K562 (cell line): ENCODE data around the gene MBD6. TPM values are rescaled to one million over a fixed set of nuclear protein-coding genes. Genes with fewer than 3 reads are reported as not detected.

Experiments
- microRNA counts: library from miRNA; unstranded; fragments of <30 nt; microRNA quantifications from one replicate; lab custom pipeline; 2016
- microRNA-seq: library from miRNA; unstranded; fragments of <30 nt; microRNA quantifications from one replicate; pipeline ENCODE4, GENCODE V29; 2018; ENCODE audit warnings: borderline microRNAs expressed
- polyA plus RNA-seq, 8 experiments: library from polyadenylated mRNA; depleted of rRNA in 4 of 8; stranded (reverse) in 5 of 8; unstranded in 3 of 8; fragments of >200 nt; fragmentation: Nextera tagmentation in 2 of 8; fragmentation: Illumina TruSeq in 1 of 8; extraction: Ambion mirVana in 2 of 8; extraction: Trizol in 1 of 8; gene quantifications; 2 replicates each; pipeline versions ENCODE4 v1.2.1 to v1.2.3, GENCODE V29; 2011 to 2014; ENCODE audit warnings: inconsistent platforms in 1 of 8, missing spikeins in 1 of 8
- small RNA-seq: library from RNA; depleted of rRNA; stranded (forward); fragments of <200 nt; gene quantifications from one replicate; pipeline ENCODE3, GENCODE V24; 2014
- total RNA-seq, 7 experiments: library from RNA; depleted of rRNA in 6 of 7; stranded (reverse); fragments of >200 nt in 6 of 7; fragmentation: Illumina TruSeq in 2 of 7; extraction: Trizol in 2 of 7; gene quantifications; 2 replicates each; pipeline versions ENCODE4 v1.2.1 to v1.2.3, GENCODE V29; 2011 to 2021; ENCODE audit warnings: low replicate concordance in 1 of 7

The MBD6 gene
- total and polyA plus RNA-seq, 9 of the 15 experiments (the other 6 are each of a cell fraction or from before 2014, with no cell fraction given) = 2.0 to 54.8 (median 3.8) TPM

MicroRNAs within 50 kb of the gene (microRNA counts, 767-probe panel; counts per million panel counts)
- microRNA hsa-miR-616-3p (lab: Ali Mortazavi, UCI) = 1,779 counts per million, percentile 46 among the panel's probes with 10 or more counts

Small RNAs within 50 kb of the gene (microRNA-seq; reads per million reads assigned to microRNA genes)
- gene MIR616 = 6.6 reads per million, percentile 51 among the genes with 10 or more reads in this experiment
- 0.55 reads per million for gene MIR6758

Small RNAs within 50 kb of the gene (small RNA-seq; reads per million reads assigned to genes)
- gene MIR616 = 0.37 reads per million, percentile 6 among the genes with 10 or more reads in this experiment

Other genes starting within 250 kb of the MBD6 start
Only the 7 nearest of the 21 such genes appear.
- gene INHBE, start 67.5 kb upstream of the MBD6 start, total RNA-seq (2014; rRNA removed) = 8.2 and 12.2 TPM in 2 replicates
- gene INHBE, start 67.5 kb upstream of the MBD6 start, total RNA-seq (2014; rRNA removed; fragmentation: Illumina TruSeq; extraction: Trizol) = 5.6 and 7.3 TPM in 2 replicates
- 0.94 and 1.2 TPM in 2 replicates for gene INHBE, start 67.5 kb upstream of the MBD6 start, total RNA-seq (2015; rRNA removed; fragmentation: Illumina TruSeq; extraction: Trizol)
- gene INHBE, start 67.5 kb upstream of the MBD6 start, total RNA-seq (2021) = 8.6 and 9.4 TPM in 2 replicates
- gene INHBE, start 67.5 kb upstream of the MBD6 start, polyA plus RNA-seq (2011; rRNA removed) = 1.7 and 4.7 TPM in 2 replicates
- 9.1 and 11.1 TPM in 2 replicates for gene INHBE, start 67.5 kb upstream of the MBD6 start, polyA plus RNA-seq (2014; fragmentation: Illumina TruSeq; extraction: Trizol)
- 1 to 10 TPM; 1.9 TPM for gene INHBE, start 67.5 kb upstream of the MBD6 start, polyA plus RNA-seq (2014; fragmentation: Nextera tagmentation; extraction: Ambion mirVana)
- gene INHBE, start 67.5 kb upstream of the MBD6 start, polyA plus RNA-seq (2014; rRNA removed) = 8.5 and 9.9 TPM in 2 replicates
- gene GLI1, start 63.0 kb upstream of the MBD6 start, total RNA-seq (2014; rRNA removed) = 0.33 and 0.41 TPM in 2 replicates
- gene GLI1, start 63.0 kb upstream of the MBD6 start, total RNA-seq (2014; rRNA removed; fragmentation: Illumina TruSeq; extraction: Trizol) = 0.76 and 0.80 TPM in 2 replicates
- 0.30 and 2.2 TPM in 2 replicates for gene GLI1, start 63.0 kb upstream of the MBD6 start, total RNA-seq (2015; rRNA removed; fragmentation: Illumina TruSeq; extraction: Trizol)
- 2.1 and 3.7 TPM in 2 replicates for gene GLI1, start 63.0 kb upstream of the MBD6 start, total RNA-seq (2021)
- gene GLI1, start 63.0 kb upstream of the MBD6 start, polyA plus RNA-seq (2011; rRNA removed) = 0.33 and 1.1 TPM in 2 replicates
- gene GLI1, start 63.0 kb upstream of the MBD6 start, polyA plus RNA-seq (2014; fragmentation: Illumina TruSeq; extraction: Trizol) = 0.61 and 0.80 TPM in 2 replicates
- gene GLI1, start 63.0 kb upstream of the MBD6 start, polyA plus RNA-seq (2014; fragmentation: Nextera tagmentation; extraction: Ambion mirVana) = under 1 TPM; 0.24 to 0.31 TPM
- 0.51 and 0.64 TPM in 2 replicates for gene GLI1, start 63.0 kb upstream of the MBD6 start, polyA plus RNA-seq (2014; rRNA removed)
- gene ARHGAP9, start 43.0 kb upstream of the MBD6 start, total RNA-seq (2014; rRNA removed) = 3.8 and 4.6 TPM in 2 replicates
- gene ARHGAP9, start 43.0 kb upstream of the MBD6 start, total RNA-seq (2014; rRNA removed; fragmentation: Illumina TruSeq; extraction: Trizol) = 3.1 and 4.2 TPM in 2 replicates
- gene ARHGAP9, start 43.0 kb upstream of the MBD6 start, total RNA-seq (2015; rRNA removed; fragmentation: Illumina TruSeq; extraction: Trizol) = 5.1 and 5.8 TPM in 2 replicates
- gene ARHGAP9, start 43.0 kb upstream of the MBD6 start, total RNA-seq (2021) = 5.9 and 6.0 TPM in 2 replicates
- gene ARHGAP9, start 43.0 kb upstream of the MBD6 start, polyA plus RNA-seq (2011; rRNA removed) = 6.5 and 22.7 TPM in 2 replicates
- gene ARHGAP9, start 43.0 kb upstream of the MBD6 start, polyA plus RNA-seq (2014; fragmentation: Illumina TruSeq; extraction: Trizol) = 5.4 and 6.5 TPM in 2 replicates
- gene ARHGAP9, start 43.0 kb upstream of the MBD6 start, polyA plus RNA-seq (2014; fragmentation: Nextera tagmentation; extraction: Ambion mirVana) = 1 to 10 TPM; 1.5 to 2.0 TPM
- 3.3 and 10.2 TPM in 2 replicates for gene ARHGAP9, start 43.0 kb upstream of the MBD6 start, polyA plus RNA-seq (2014; rRNA removed)
- gene MARS1, start 34.8 kb upstream of the MBD6 start, total RNA-seq (2014; rRNA removed) = 231 and 232 TPM in 2 replicates
- 220 and 245 TPM in 2 replicates for gene MARS1, start 34.8 kb upstream of the MBD6 start, total RNA-seq (2014; rRNA removed; fragmentation: Illumina TruSeq; extraction: Trizol)
- gene MARS1, start 34.8 kb upstream of the MBD6 start, total RNA-seq (2015; rRNA removed; fragmentation: Illumina TruSeq; extraction: Trizol) = 158 and 169 TPM in 2 replicates
- gene MARS1, start 34.8 kb upstream of the MBD6 start, total RNA-seq (2021) = 339 and 382 TPM in 2 replicates
- gene MARS1, start 34.8 kb upstream of the MBD6 start, polyA plus RNA-seq (2011; rRNA removed) = 145 and 271 TPM in 2 replicates
- gene MARS1, start 34.8 kb upstream of the MBD6 start, polyA plus RNA-seq (2014; fragmentation: Illumina TruSeq; extraction: Trizol) = 298 and 362 TPM in 2 replicates
- gene MARS1, start 34.8 kb upstream of the MBD6 start, polyA plus RNA-seq (2014; fragmentation: Nextera tagmentation; extraction: Ambion mirVana) = 100 to 1,000 TPM; 117 to 168 TPM
- 221 and 229 TPM in 2 replicates for gene MARS1, start 34.8 kb upstream of the MBD6 start, polyA plus RNA-seq (2014; rRNA removed)
- gene DDIT3, start 2.3 kb upstream of the MBD6 start, total RNA-seq (2014; rRNA removed) = 68.2 and 89.9 TPM in 2 replicates
- 89.6 and 104 TPM in 2 replicates for gene DDIT3, start 2.3 kb upstream of the MBD6 start, total RNA-seq (2014; rRNA removed; fragmentation: Illumina TruSeq; extraction: Trizol)
- 53.7 and 59.1 TPM in 2 replicates for gene DDIT3, start 2.3 kb upstream of the MBD6 start, total RNA-seq (2015; rRNA removed; fragmentation: Illumina TruSeq; extraction: Trizol)
- 56.8 and 61.8 TPM in 2 replicates for gene DDIT3, start 2.3 kb upstream of the MBD6 start, total RNA-seq (2021)
- gene DDIT3, start 2.3 kb upstream of the MBD6 start, polyA plus RNA-seq (2011; rRNA removed) = 99.0 and 118 TPM in 2 replicates
- 83.9 and 103 TPM in 2 replicates for gene DDIT3, start 2.3 kb upstream of the MBD6 start, polyA plus RNA-seq (2014; fragmentation: Illumina TruSeq; extraction: Trizol)
- gene DDIT3, start 2.3 kb upstream of the MBD6 start, polyA plus RNA-seq (2014; fragmentation: Nextera tagmentation; extraction: Ambion mirVana) = 100 to 1,000 TPM; 254 to 272 TPM
- 87.2 and 127 TPM in 2 replicates for gene DDIT3, start 2.3 kb upstream of the MBD6 start, polyA plus RNA-seq (2014; rRNA removed)
- gene DCTN2, start 24.4 kb downstream of the MBD6 start, total RNA-seq (2014; rRNA removed) = 128 and 135 TPM in 2 replicates
- gene DCTN2, start 24.4 kb downstream of the MBD6 start, total RNA-seq (2014; rRNA removed; fragmentation: Illumina TruSeq; extraction: Trizol) = 114 and 115 TPM in 2 replicates
- gene DCTN2, start 24.4 kb downstream of the MBD6 start, total RNA-seq (2015; rRNA removed; fragmentation: Illumina TruSeq; extraction: Trizol) = 122 and 151 TPM in 2 replicates
- gene DCTN2, start 24.4 kb downstream of the MBD6 start, total RNA-seq (2021) = 119 and 129 TPM in 2 replicates
- 137 and 161 TPM in 2 replicates for gene DCTN2, start 24.4 kb downstream of the MBD6 start, polyA plus RNA-seq (2011; rRNA removed)
- 255 and 270 TPM in 2 replicates for gene DCTN2, start 24.4 kb downstream of the MBD6 start, polyA plus RNA-seq (2014; fragmentation: Illumina TruSeq; extraction: Trizol)
- 10 to 100 TPM; 43.6 to 64.7 TPM for gene DCTN2, start 24.4 kb downstream of the MBD6 start, polyA plus RNA-seq (2014; fragmentation: Nextera tagmentation; extraction: Ambion mirVana)
- gene DCTN2, start 24.4 kb downstream of the MBD6 start, polyA plus RNA-seq (2014; rRNA removed) = 125 and 127 TPM in 2 replicates
- gene KIF5A, start 27.2 kb downstream of the MBD6 start, total RNA-seq (2014; rRNA removed) = 5.9 and 7.1 TPM in 2 replicates
- 7.3 and 8.0 TPM in 2 replicates for gene KIF5A, start 27.2 kb downstream of the MBD6 start, total RNA-seq (2014; rRNA removed; fragmentation: Illumina TruSeq; extraction: Trizol)
- 4.3 and 4.5 TPM in 2 replicates for gene KIF5A, start 27.2 kb downstream of the MBD6 start, total RNA-seq (2015; rRNA removed; fragmentation: Illumina TruSeq; extraction: Trizol)
- 14.2 and 17.7 TPM in 2 replicates for gene KIF5A, start 27.2 kb downstream of the MBD6 start, total RNA-seq (2021)
- 16.0 and 19.3 TPM in 2 replicates for gene KIF5A, start 27.2 kb downstream of the MBD6 start, polyA plus RNA-seq (2011; rRNA removed)
- gene KIF5A, start 27.2 kb downstream of the MBD6 start, polyA plus RNA-seq (2014; fragmentation: Illumina TruSeq; extraction: Trizol) = 16.0 and 16.1 TPM in 2 replicates
- gene KIF5A, start 27.2 kb downstream of the MBD6 start, polyA plus RNA-seq (2014; fragmentation: Nextera tagmentation; extraction: Ambion mirVana) = 1 to 10 TPM; 3.4 to 5.3 TPM
- 15.8 and 17.7 TPM in 2 replicates for gene KIF5A, start 27.2 kb downstream of the MBD6 start, polyA plus RNA-seq (2014; rRNA removed)